DOHH2 (cell line): ENCODE data around the gene IFNLR1.

Experiments
- H3F3A ChIP-seq: fragments of 200-600 bp; sonication (generic), shearing (Covaris generic); 2 replicates; pipeline ENCODE4 v1.6.0; 2016; ENCODE audit warnings: antibody characterized with exemption, mild to moderate bottlenecking; ENCODE audit not compliant: control insufficient read depth, insufficient read depth
- H3K27ac ChIP-seq: fragments of 200-600 bp; sonication (generic); 2 replicates; pipeline ENCODE4 v1.5.1; 2014; ENCODE audit warnings: low read depth, mild to moderate bottlenecking, low read length, moderate library complexity
- H3K27me3 ChIP-seq: fragments of 200-600 bp; sonication (generic); 2 replicates; pipeline ENCODE4 v1.6.1; 2014; ENCODE audit warnings: mild to moderate bottlenecking, low read length, mixed read lengths; ENCODE audit not compliant: control insufficient read depth
- H3K36me3 ChIP-seq: fragments of 200-600 bp; sonication (generic); 2 replicates; pipeline ENCODE4 v1.6.1; 2014; ENCODE audit warnings: mild to moderate bottlenecking, low read length, moderate library complexity, mixed read lengths; ENCODE audit not compliant: control insufficient read depth
- H3K4me1 ChIP-seq: fragments of 200-600 bp; sonication (generic); 2 replicates; pipeline ENCODE4 v1.6.1; 2014; ENCODE audit warnings: mild to moderate bottlenecking, low read length, mixed read lengths; ENCODE audit not compliant: control insufficient read depth
- H3K4me2 ChIP-seq: fragments of 200-600 bp; sonication (generic); 2 replicates; pipeline ENCODE4 v1.6.0; 2014; ENCODE audit warnings: mild to moderate bottlenecking, low read length, moderate library complexity
- H3K4me3 ChIP-seq: fragments of 200-600 bp; sonication (generic); 2 replicates; pipeline ENCODE4 v1.5.1; 2014; ENCODE audit warnings: mild to moderate bottlenecking, low read length, mixed read lengths
- H3K79me2 ChIP-seq: fragments of 200-600 bp; sonication (generic); 2 replicates; pipeline ENCODE4 v1.6.1; 2014; ENCODE audit warnings: mild to moderate bottlenecking, low read length, mixed read lengths; ENCODE audit not compliant: control insufficient read depth
- H3K9me2 ChIP-seq: fragments of 200-600 bp; sonication (generic); replicated peaks from 2 replicates; pipeline ENCODE4 v1.6.1; 2014; ENCODE audit warnings: mild to moderate bottlenecking, low read length, mixed read lengths; ENCODE audit not compliant: control insufficient read depth
- H3K9me3 ChIP-seq: fragments of 200-600 bp; sonication (generic); 2 replicates; pipeline ENCODE4 v1.6.1; 2014; ENCODE audit warnings: antibody characterized with exemption, low read length, mixed read lengths; ENCODE audit not compliant: control insufficient read depth, insufficient read depth
- H4K20me1 ChIP-seq: fragments of 200-600 bp; sonication (generic); 2 replicates; pipeline ENCODE4 v1.6.0; 2014; ENCODE audit warnings: low read depth, mild to moderate bottlenecking, antibody characterized with exemption, low read length, moderate library complexity; ENCODE audit not compliant: control insufficient read depth, insufficient read depth
- CTCF ChIP-seq: fragments of 200-600 bp; sonication (generic); IDR thresholded peaks from one replicate; pipeline ENCODE4 v1.5.1; 2014; ENCODE audit warnings: antibody characterized with exemption, mild to moderate bottlenecking, low read depth, low read length; ENCODE audit not compliant: poor library complexity, severe bottlenecking
- EZH2phosphoT487 ChIP-seq: fragments of 200-600 bp; sonication (generic); IDR thresholded peaks from 2 replicates; pipeline ENCODE4 v1.6.1; 2017; ENCODE audit warnings: borderline replicate concordance, mild to moderate bottlenecking, antibody characterized with exemption, low read length, moderate library complexity, mixed read lengths

Gene IFNLR1

GRCh38 chr1:24191860-24192259 lies 4.8 kb upstream of the IFNLR1 start:
- Histone ChIP-seq H3K27ac (peak overlapping the region; percentile 99), H3K4me3 (peak overlapping the region; percentile 93), H3K27me3 (no peaks in the 10 kb centered on the region), H3K4me1 (peaks cover 67% of the 10 kb centered on the region), H3F3A (peaks cover 34% of the 10 kb centered on the region), H3K9me2 (no peaks in the 10 kb centered on the region), H3K36me3 (peaks cover 7% of the 10 kb centered on the region), H4K20me1 (no peaks in the 10 kb centered on the region), H3K9me3 (no peaks in the 10 kb centered on the region), H3K79me2 (peaks cover 9% of the 10 kb centered on the region), H3K4me2 (peak overlapping the region; percentile 91)
- TF ChIP-seq EZH2phosphoT487 (no peak), CTCF (no peak)

GRCh38 chr1:24190983-24191461 lies 3.9 kb upstream of the IFNLR1 start:
- peak overlapping the region; percentile 99 for H3K27ac ChIP-seq
- peaks cover 69% of the 10 kb centered on the region for H3K4me1 ChIP-seq

GRCh38 chr1:24189528-24189927 lies 2.4 kb upstream of the IFNLR1 start:
- H3K27ac ChIP-seq, result peak overlapping the region; percentile 99
- TF ChIP-seq EZH2phosphoT487, result no peak
- TF ChIP-seq CTCF, result no peak
- peak overlapping the region; percentile 91 for H3K4me2 ChIP-seq
- peaks cover 28% of the 10 kb centered on the region for H3K36me3 ChIP-seq
- H4K20me1 ChIP-seq, result 0 out of 2 replicates have a peak, but pooled peaks cover 7% of the 10 kb centered on the region
- H3K9me2 ChIP-seq, result no peaks in the 10 kb centered on the region
- peaks cover 78% of the 10 kb centered on the region for H3K4me1 ChIP-seq
- no peaks in the 10 kb centered on the region for H3K27me3 ChIP-seq
- peak overlapping the region; percentile 93 for H3K4me3 ChIP-seq
- no peaks in the 10 kb centered on the region for H3K9me3 ChIP-seq
- peaks cover 33% of the 10 kb centered on the region for H3K79me2 ChIP-seq
- H3F3A ChIP-seq, result peaks cover 34% of the 10 kb centered on the region

More at GRCh38 chr1:24190983-24191461, 3.9 kb upstream of the IFNLR1 start:
- Histone ChIP-seq H3K9me2 (no peaks in the 10 kb centered on the region), H3K79me2 (peaks cover 18% of the 10 kb centered on the region), H3K36me3 (peaks cover 15% of the 10 kb centered on the region), H3F3A (peaks cover 34% of the 10 kb centered on the region), H3K27me3 (no peaks in the 10 kb centered on the region), H4K20me1 (no peaks in the 10 kb centered on the region), H3K9me3 (no peaks in the 10 kb centered on the region), H3K4me2 (peak overlapping the region; percentile 91), H3K4me3 (peak overlapping the region; percentile 93)
- TF ChIP-seq CTCF, result no peak
- no peak for TF ChIP-seq EZH2phosphoT487
